ENCODE results near the gene DNAJA3.

GRCh38 chr16:4386451-4386805, 39.2 kb upstream of the DNAJA3 start:
- TF ChIP-seq ARNTL (CRISPR knock-in tag; IDR thresholded peaks at IDR 0.05; ENCODE audit: borderline replicate concordance, low read depth) (no peak), PATZ1 (CRISPR knock-in tag; IDR thresholded peaks at IDR 0.05; ENCODE audit: borderline replicate concordance) (no peak), SNAI2 (CRISPR knock-in tag; IDR thresholded peaks at IDR 0.05) (no peak), ZNF8 (CRISPR knock-in tag; IDR thresholded peaks at IDR 0.05) (no peak), CSDC2 (CRISPR knock-in tag; IDR thresholded peaks at IDR 0.05) (no peak), TCF4 (CRISPR knock-in tag; IDR thresholded peaks at IDR 0.05; ENCODE audit: borderline replicate concordance) (no peak), ISL1 (CRISPR knock-in tag; IDR thresholded peaks at IDR 0.05) (no peak), ZFP30 (CRISPR knock-in tag; IDR thresholded peaks at IDR 0.05) (no peak), BACH2 (CRISPR knock-in tag; IDR thresholded peaks at IDR 0.05; ENCODE audit: borderline replicate concordance) (no peak)
